ENCODE measurements around the gene GNS.

DNA sequence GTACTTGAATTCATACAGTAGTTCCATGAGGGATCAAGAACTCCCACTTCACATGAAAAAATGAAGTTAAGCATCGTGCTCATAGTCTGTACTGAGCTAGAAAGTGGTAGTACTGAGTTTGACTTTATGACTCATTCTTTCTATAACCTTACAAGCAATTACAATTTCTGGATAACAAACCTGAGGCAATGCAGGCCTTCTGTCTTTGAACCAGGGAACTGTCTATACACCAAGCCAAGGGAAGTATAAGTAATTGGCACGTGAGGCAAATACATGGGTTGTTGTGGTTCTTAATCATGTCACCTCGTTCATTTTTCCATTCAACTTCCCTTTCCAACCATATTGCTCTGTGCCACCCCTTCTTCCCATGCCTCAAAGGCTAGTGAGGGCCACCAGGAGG lies 16.8 kb downstream of the GNS start:
- TF ChIP-seq, protein P1, sequence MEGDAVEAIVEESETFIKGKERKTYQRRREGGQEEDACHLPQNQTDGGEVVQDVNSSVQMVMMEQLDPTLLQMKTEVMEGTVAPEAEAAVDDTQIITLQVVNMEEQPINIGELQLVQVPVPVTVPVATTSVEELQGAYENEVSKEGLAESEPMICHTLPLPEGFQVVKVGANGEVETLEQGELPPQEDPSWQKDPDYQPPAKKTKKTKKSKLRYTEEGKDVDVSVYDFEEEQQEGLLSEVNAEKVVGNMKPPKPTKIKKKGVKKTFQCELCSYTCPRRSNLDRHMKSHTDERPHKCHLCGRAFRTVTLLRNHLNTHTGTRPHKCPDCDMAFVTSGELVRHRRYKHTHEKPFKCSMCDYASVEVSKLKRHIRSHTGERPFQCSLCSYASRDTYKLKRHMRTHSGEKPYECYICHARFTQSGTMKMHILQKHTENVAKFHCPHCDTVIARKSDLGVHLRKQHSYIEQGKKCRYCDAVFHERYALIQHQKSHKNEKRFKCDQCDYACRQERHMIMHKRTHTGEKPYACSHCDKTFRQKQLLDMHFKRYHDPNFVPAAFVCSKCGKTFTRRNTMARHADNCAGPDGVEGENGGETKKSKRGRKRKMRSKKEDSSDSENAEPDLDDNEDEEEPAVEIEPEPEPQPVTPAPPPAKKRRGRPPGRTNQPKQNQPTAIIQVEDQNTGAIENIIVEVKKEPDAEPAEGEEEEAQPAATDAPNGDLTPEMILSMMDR (IDR thresholded peaks at IDR 0.05; ENCODE audit: extremely low read depth in 1 of 2, insufficient read depth in 1 of 2, low read depth in 1 of 2, low read length in 2 of 2), result no peak
- TF ChIP-seq EZH2 (IDR thresholded peaks at IDR 0.05; ENCODE audit: borderline replicate concordance, low read depth, low read length, severe bottlenecking), result no peak
- no peak for TF ChIP-seq POLR2A (IDR thresholded peaks at IDR 0.05; ENCODE audit: low read depth, low read length)

Data from endothelial cell of umbilical vein (primary cell).